Stomach (tissue), 9 donors: ENCODE measurements around the gene EML6. TPM values are rescaled to one million over a fixed set of nuclear protein-coding genes. Genes with fewer than 3 reads are reported as not detected.

Experiments
- DNase-seq, 2 donors: peaks; one replicate each; pipeline versions ENCODE4 v3.0.0 to v3.0.0-alpha.2; 2013 to 2019
- H3K27ac ChIP-seq, 5 donors: fragments of 200-600 bp in 4 of 5; sonication (generic) in 4 of 5; one replicate each; pipeline ENCODE4 v1.5.1; 2013 to 2019; ENCODE audit warnings: mild to moderate bottlenecking in 1 of 5, moderate library complexity in 1 of 5
- H3K27me3 ChIP-seq, 3 donors: fragments of 200-600 bp; sonication (generic); one replicate each; pipeline ENCODE4 v1.5.1; 2017 to 2019; ENCODE audit warnings: mixed run types in 1 of 3
- H3K36me3 ChIP-seq, 4 donors: fragments of 200-600 bp; sonication (generic); 1 replicate in 3 of 4; 2 replicates in 1 of 4; pipeline ENCODE4 v1.5.1; 2016 to 2019
- H3K4me1 ChIP-seq, 4 donors: fragments of 200-600 bp; sonication (generic); one replicate each; pipeline ENCODE4 v1.5.1; 2016 to 2019
- H3K4me3 ChIP-seq, 4 donors: fragments of 200-600 bp; sonication (generic) in 3 of 4; one replicate each; pipeline ENCODE4 v1.5.1; 2016 to 2019; ENCODE audit warnings: mild to moderate bottlenecking in 1 of 4
- H3K9me3 ChIP-seq, 4 donors: fragments of 200-600 bp; sonication (generic); one replicate each; pipeline ENCODE4 v1.5.1; 2016 to 2019
- CTCF ChIP-seq, 7 experiments: fragments of 450-650 bp in 4 of 7; fragments of 200-600 bp in 3 of 7; sonication (generic) in 3 of 7; IDR thresholded peaks; one replicate each; pipeline ENCODE4 v1.5.1; 2016 to 2019; ENCODE audit warnings: antibody characterized with exemption in 7 of 7, control low read depth in 2 of 7, mild to moderate bottlenecking in 1 of 7
- EP300 ChIP-seq: sonication (generic); formaldehyde crosslinking; IDR thresholded peaks from one replicate; pipeline ENCODE4 v1.6.1; 2017; ENCODE audit warnings: antibody characterized with exemption
- POLR2A ChIP-seq, 4 donors: fragments of 450-650 bp; IDR thresholded peaks; one replicate each; pipeline ENCODE4 v1.6.1; 2016; ENCODE audit warnings: antibody characterized with exemption in 4 of 4, control low read depth in 2 of 4, mild to moderate bottlenecking in 1 of 4, moderate library complexity in 1 of 4
- POLR2AphosphoS5 ChIP-seq, 3 donors: sonication (generic); formaldehyde crosslinking; IDR thresholded peaks; one replicate each; pipeline ENCODE4 v1.6.1; 2016; ENCODE audit warnings: antibody characterized with exemption in 3 of 3
- WGBS, 5 donors: extraction: QIAGEN DNeasy Blood & Tissue Kit in 3 of 5; methylation state at CpG; one replicate each; pipeline versions ENCODE4 v1.1.5 to v1.1.7; 2013 to 2018; 5-methylcytosine and 5-hydroxymethylcytosine counted together
- intact Hi-C: fragments of 100-400 bp; cut with DNase I; formaldehyde crosslinking; loops from one replicate; pipeline ENCODE4 v1.15.1; 2023; ENCODE audit warnings: low total_unique reads
- polyA plus RNA-seq, 3 donors: library from polyadenylated mRNA; stranded (reverse); fragments of 200-250 nt; gene quantifications; one replicate each; pipeline ENCODE4 v1.2.3, GENCODE V29; 2013
- total RNA-seq, 5 donors: library from RNA; depleted of rRNA; stranded (reverse); fragments of >200 nt; gene quantifications; one replicate each; pipeline versions ENCODE4 v1.1.0 to v1.2.3, GENCODE V29; 2014 to 2016
- donor health status: healthy with polysubstance abuse.
- donor health status: Bipolar disorder and iron deficiency.
- donor health status: healthy.

EML6 gene
- total and polyA plus RNA-seq, 8 donors: 0.45 to 10.1 (median 1.8) TPM; not detected in 1

- TF ChIP-seq POLR2AphosphoS5 (IDR thresholded peaks at IDR 0.05) (no peak), POLR2A (IDR thresholded peaks at IDR 0.05) (no peak), EP300 (no peak), CTCF (IDR thresholded peaks at IDR 0.05) (no peak)
- no peak for DNase-seq
- Histone ChIP-seq H3K9me3 (no peaks in the 10 kb centered on the region), H3K27me3 (no peaks in the 10 kb centered on the region), H3K27ac (no peak overlapping the region), H3K4me1 (no peaks in the 10 kb centered on the region), H3K36me3 (no peaks in the 10 kb centered on the region), H3K4me3 (no peak overlapping the region)
- intact Hi-C loops: no loop called here
- 42 to 92% (median 54%) methylated on average over 1 of the region's 1 CpG for WGBS, 5 donors
Observed at GRCh38 chr2:54741250-54741649, 17.8 kb downstream of the EML6 start.

DNA sequence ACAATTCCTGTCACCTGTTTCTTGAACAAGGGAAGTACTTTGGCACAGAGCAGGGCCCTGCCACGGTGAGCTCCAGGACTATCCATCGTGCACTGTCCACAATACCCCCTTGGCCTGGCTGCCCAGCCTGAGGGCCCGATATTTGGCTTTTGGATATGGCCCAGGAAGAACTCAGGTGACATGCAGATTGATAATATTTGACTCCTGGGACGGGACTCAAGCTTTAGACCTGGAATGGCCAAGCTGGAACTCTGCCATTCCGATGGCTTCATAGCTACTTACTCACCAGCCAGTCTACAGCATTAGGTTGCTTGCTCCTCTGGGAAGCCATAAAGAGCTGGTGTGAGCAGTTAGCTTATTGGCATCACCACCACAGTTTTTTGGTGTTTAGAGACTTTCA is 26.6 kb downstream of the EML6 start:
- WGBS, 5 donors: 72 to 81% (median 74%) methylated on average over 5 of the region's 5 CpGs
- DNase-seq: no peak
- Histone ChIP-seq H3K36me3 (no peaks in the 10 kb centered on the region), H3K9me3 (no peaks in the 10 kb centered on the region), H3K4me1 (no peaks in the 10 kb centered on the region), H3K27me3 (no peaks in the 10 kb centered on the region), H3K27ac (no peak overlapping the region), H3K4me3 (no peak overlapping the region)
- intact Hi-C loops: no loop called here
- TF ChIP-seq EP300 (no peak), POLR2AphosphoS5 (IDR thresholded peaks at IDR 0.05) (no peak), POLR2A (IDR thresholded peaks at IDR 0.05) (no peak), CTCF (IDR thresholded peaks at IDR 0.05) (no peak)

DNA sequence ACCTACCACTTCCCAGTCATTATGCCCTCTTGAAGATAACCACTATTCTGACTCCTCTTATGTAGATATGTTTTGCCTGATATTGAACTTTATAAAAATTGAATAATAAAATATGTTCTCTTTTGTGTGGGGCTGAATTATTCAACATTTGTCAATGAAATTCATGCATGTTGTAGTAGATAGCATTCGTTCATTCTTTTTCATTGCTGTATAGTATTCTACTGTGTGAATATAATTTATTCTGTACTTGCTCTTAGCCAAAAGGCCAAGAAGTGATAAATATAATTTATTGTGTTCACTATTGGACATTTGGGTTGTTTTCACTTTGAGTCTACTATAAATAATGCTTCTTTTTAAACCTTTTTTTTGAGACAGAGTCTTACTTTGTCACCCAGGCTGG is 29.0 kb downstream of the EML6 start:
- Histone ChIP-seq H3K9me3 (no peaks in the 10 kb centered on the region), H3K27me3 (no peaks in the 10 kb centered on the region), H3K4me3 (no peak overlapping the region), H3K4me1 (no peaks in the 10 kb centered on the region), H3K36me3 (no peaks in the 10 kb centered on the region), H3K27ac (no peak overlapping the region)
- 86 to 100% (median 96%) methylated on average over 1 of the region's 1 CpG for WGBS, 5 donors
- TF ChIP-seq CTCF (IDR thresholded peaks at IDR 0.05) (no peak), EP300 (no peak), POLR2AphosphoS5 (IDR thresholded peaks at IDR 0.05) (no peak), POLR2A (IDR thresholded peaks at IDR 0.05) (no peak)
- intact Hi-C loops: no loop called here
- DNase-seq: no peak

DNA sequence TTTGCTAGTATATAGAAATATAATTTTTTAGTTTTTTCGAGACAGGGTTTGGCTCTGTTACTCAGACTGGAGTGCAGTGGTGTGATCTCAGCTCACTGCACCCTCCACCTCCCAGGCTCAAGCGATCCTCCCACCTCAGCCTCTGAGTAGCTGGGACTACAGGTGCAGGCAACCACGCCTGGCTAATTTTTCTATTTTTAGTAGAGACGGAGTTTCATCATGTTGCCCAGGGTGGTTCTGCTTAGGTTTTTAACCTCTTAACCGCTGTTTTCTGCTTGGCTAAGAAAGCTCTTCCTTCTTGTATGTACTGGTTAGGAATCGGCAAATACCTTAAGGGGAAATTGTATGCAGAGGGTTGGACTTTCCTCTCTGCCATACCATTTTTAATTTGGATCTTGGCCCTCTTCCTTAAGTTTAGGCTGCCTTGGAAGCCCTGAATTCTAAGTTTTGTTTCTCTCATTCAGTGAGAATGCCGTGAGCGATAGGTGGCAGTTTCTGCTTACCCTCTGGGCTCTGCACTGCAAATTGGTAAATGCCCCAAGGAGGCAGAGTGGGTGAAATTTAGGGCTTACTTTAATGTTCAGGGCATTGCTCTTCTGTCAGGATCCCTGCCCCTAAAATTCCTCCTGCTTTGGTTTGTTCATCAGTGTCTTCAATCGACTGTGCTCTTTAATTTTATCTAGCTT is 32.3 kb downstream of the EML6 start:
- TF ChIP-seq POLR2A (IDR thresholded peaks at IDR 0.05) (no peak), CTCF (IDR thresholded peaks at IDR 0.05) (no peak), POLR2AphosphoS5 (IDR thresholded peaks at IDR 0.05) (no peak), EP300 (no peak)
- H3K4me3 ChIP-seq: no peak overlapping the region
- intact Hi-C loops: no loop called here
- DNase-seq: no peak
- no peaks in the 10 kb centered on the region for H3K9me3 ChIP-seq
- H3K27me3 ChIP-seq: no peaks in the 10 kb centered on the region
- 70 to 74% (median 72%) methylated on average over 9 of the region's 9 CpGs for WGBS, 5 donors
- H3K4me1 ChIP-seq: no peaks in the 10 kb centered on the region
- H3K36me3 ChIP-seq: no peaks in the 10 kb centered on the region
- H3K27ac ChIP-seq: no peak overlapping the region
